H1 (cell line): ENCODE results near the gene RNASET2. TPM values are rescaled to one million over a fixed set of nuclear protein-coding genes. Genes with fewer than 3 reads are reported as not detected.

Experiments
- CTCF ChIA-PET: fragments of 300-600 bp; sonication (Branson Sonifier 250); formaldehyde crosslinking; loops from one replicate; lab custom pipeline; 2021; ENCODE audit not compliant: partially characterized antibody; lab: Charles Lee
- POLR2A ChIA-PET: fragments of 300-600 bp; sonication (Branson Sonifier 250); formaldehyde crosslinking; loops from one replicate; lab custom pipeline; 2021; ENCODE audit warnings: inconsistent platforms; ENCODE audit not compliant: partially characterized antibody; lab: Charles Lee
- DNase-seq, 2 experiments: peaks; one replicate each; pipeline versions ENCODE4 v3.0.0 to v3.0.0-alpha.2; 2010 to 2022; ENCODE audit warnings: low spot score in 2 of 2, low read depth in 1 of 2, mixed read lengths in 1 of 2
- FAIRE-seq: peaks from 2 replicates; lab custom pipeline; 2011; peaks lifted over from hg19 to GRCh38; lab: Jason Lieb, UNC
- H2AFZ ChIP-seq: 2 replicates; pipeline ENCODE4 v1.8.1; 2012; ENCODE audit warnings: low read length, inconsistent platforms
- H2AK5ac ChIP-seq: 2 replicates; pipeline ENCODE4 v1.6.1; 2013; ENCODE audit warnings: low read depth, low read length
- H2BK120ac ChIP-seq: replicated peaks from 2 replicates; pipeline ENCODE3; 2013; ENCODE audit warnings: low read depth, low read length, inconsistent platforms
- H2BK12ac ChIP-seq: 2 replicates; pipeline ENCODE4 v1.6.1; 2013; ENCODE audit warnings: low read depth, low read length
- H2BK15ac ChIP-seq: 2 replicates; pipeline ENCODE4 v1.6.1; 2013; ENCODE audit warnings: low read length
- H2BK20ac ChIP-seq: 2 replicates; pipeline ENCODE4 v1.6.1; 2013; ENCODE audit warnings: low read length
- H2BK5ac ChIP-seq: 2 replicates; pipeline ENCODE4 v1.6.1; 2013; ENCODE audit warnings: low read depth, low read length
- H3K14ac ChIP-seq: 2 replicates; pipeline ENCODE4 v1.6.1; 2013; ENCODE audit warnings: inconsistent platforms; ENCODE audit not compliant: insufficient read length
- H3K18ac ChIP-seq: 2 replicates; pipeline ENCODE4 v1.6.1; 2013; ENCODE audit warnings: low read length; ENCODE audit errors: extremely low read depth
- H3K23ac ChIP-seq: 2 replicates; pipeline ENCODE4 v1.6.1; 2013; ENCODE audit warnings: inconsistent platforms; ENCODE audit not compliant: insufficient read length
- H3K23me2 ChIP-seq: 2 replicates; pipeline ENCODE4 v1.6.1; 2013; ENCODE audit warnings: low read depth, low read length
- H3K27ac ChIP-seq: 2 replicates; pipeline ENCODE4 v1.6.1; 2011; ENCODE audit warnings: low read depth, low read length, inconsistent platforms
- H3K27me3 ChIP-seq, 4 experiments: replicated peaks in 1 of 4; 1 replicate in 1 of 4; 2 replicates in 3 of 4; pipeline versions ENCODE4 v1.6.1 to v1.8.1; 2011 to 2013; ENCODE audit warnings: low read length in 3 of 4, mild to moderate bottlenecking in 3 of 4, inconsistent platforms in 2 of 4, mixed read lengths in 2 of 4, moderate library complexity in 1 of 4; ENCODE audit not compliant: control insufficient read depth in 3 of 4, insufficient read depth in 3 of 4; ENCODE audit errors: extremely low read depth in 1 of 4
- H3K36me3 ChIP-seq, 4 experiments: 2 replicates each; pipeline versions ENCODE4 v1.6.1 to v1.8.1; 2011 to 2013; ENCODE audit warnings: mild to moderate bottlenecking in 4 of 4, low read length in 3 of 4, moderate library complexity in 2 of 4, control low read depth in 1 of 4, inconsistent platforms in 1 of 4; ENCODE audit not compliant: insufficient read depth in 4 of 4, control insufficient read depth in 2 of 4
- H3K4ac ChIP-seq: replicated peaks from 2 replicates; pipeline ENCODE3; 2013; ENCODE audit warnings: low read length, low read depth, mixed read lengths, inconsistent platforms; ENCODE audit not compliant: insufficient read length
- H3K4me1 ChIP-seq, 4 experiments: replicated peaks in 1 of 4; 1 replicate in 1 of 4; 2 replicates in 3 of 4; pipeline versions ENCODE4 v1.6.1 to v1.8.1; 2011 to 2013; ENCODE audit warnings: low read length in 3 of 4, inconsistent platforms in 2 of 4, mixed read lengths in 1 of 4; ENCODE audit not compliant: insufficient read depth in 4 of 4, control insufficient read depth in 3 of 4
- H3K4me2 ChIP-seq, 2 experiments: 2 replicates each; pipeline versions ENCODE4 v1.6.1 to v1.8.1; 2011 to 2013; ENCODE audit warnings: low read depth in 2 of 2, low read length in 2 of 2, control low read depth in 1 of 2, inconsistent platforms in 1 of 2, mild to moderate bottlenecking in 1 of 2; ENCODE audit not compliant: insufficient read depth in 1 of 2
- H3K4me3 ChIP-seq, 4 experiments: fragments of 200-600, 300-600 bp in 1 of 4; sonication (generic), shearing (Covaris generic), sonication (Bioruptor Twin) in 1 of 4; 2 replicates each; pipeline versions ENCODE4 v1.5.1 to v1.8.1; 2011 to 2016; ENCODE audit warnings: low read length in 4 of 4, low read depth in 3 of 4, control low read depth in 2 of 4, inconsistent platforms in 2 of 4, mild to moderate bottlenecking in 2 of 4, mixed read lengths in 1 of 4, moderate library complexity in 1 of 4; ENCODE audit not compliant: insufficient read depth in 2 of 4; ENCODE audit errors: extremely low read depth in 1 of 4
- H3K56ac ChIP-seq: replicated peaks from 2 replicates; pipeline ENCODE3; 2013; ENCODE audit warnings: low read depth, mild to moderate bottlenecking, mixed read lengths, low read length, inconsistent platforms; ENCODE audit not compliant: insufficient read length
- H3K79me1 ChIP-seq: 2 replicates; pipeline ENCODE4 v1.6.1; 2013; ENCODE audit warnings: low read depth, low read length, control low read depth
- H3K79me2 ChIP-seq, 2 experiments: 2 replicates each; pipeline versions ENCODE4 v1.6.1 to v1.8.1; 2012 to 2013; ENCODE audit warnings: low read length in 2 of 2, mild to moderate bottlenecking in 2 of 2, inconsistent platforms in 1 of 2; ENCODE audit not compliant: insufficient read depth in 2 of 2, control insufficient read depth in 1 of 2
- H3K9ac ChIP-seq, 4 experiments: replicated peaks in 1 of 4; 1 replicate in 1 of 4; 2 replicates in 3 of 4; pipeline versions ENCODE4 v1.6.1 to v1.8.1; 2011 to 2013; ENCODE audit warnings: low read depth in 3 of 4, low read length in 3 of 4, control low read depth in 2 of 4, mild to moderate bottlenecking in 2 of 4, moderate library complexity in 2 of 4, inconsistent platforms in 1 of 4; ENCODE audit errors: extremely low read depth in 1 of 4
- H3K9me3 ChIP-seq, 2 experiments: 2 replicates each; pipeline versions ENCODE4 v1.6.1 to v1.8.1; 2012 to 2013; ENCODE audit warnings: mild to moderate bottlenecking in 2 of 2, moderate library complexity in 2 of 2, control low read depth in 1 of 2, inconsistent platforms in 1 of 2, low read depth in 1 of 2, low read length in 1 of 2, mixed read lengths in 1 of 2; ENCODE audit not compliant: insufficient read depth in 2 of 2
- H4K20me1 ChIP-seq, 2 experiments: replicated peaks in 1 of 2; 2 replicates each; pipeline versions ENCODE3 to v1.8.1; 2011 to 2013; ENCODE audit warnings: inconsistent platforms in 2 of 2, low read length in 2 of 2, mild to moderate bottlenecking in 1 of 2; ENCODE audit not compliant: insufficient read depth in 2 of 2, control insufficient read depth in 1 of 2
- H4K5ac ChIP-seq: 2 replicates; pipeline ENCODE4 v1.6.1; 2013; ENCODE audit warnings: low read length, low read depth, mixed read lengths, inconsistent platforms; ENCODE audit not compliant: insufficient read length
- H4K8ac ChIP-seq: 2 replicates; pipeline ENCODE4 v1.8.0; 2013; ENCODE audit warnings: mild to moderate bottlenecking, moderate library complexity, low read length, inconsistent platforms; ENCODE audit not compliant: insufficient read depth; ENCODE audit errors: extremely low read depth
- H4K91ac ChIP-seq: replicated peaks from 2 replicates; pipeline ENCODE3; 2013; ENCODE audit warnings: low read length, mixed read lengths, inconsistent platforms; ENCODE audit not compliant: insufficient read length
- KDM1A ChIP-seq: fragments of 200-600, 300-600 bp; sonication (generic); IDR thresholded peaks from 2 replicates; pipeline ENCODE4 v1.7.1; 2016; ENCODE audit warnings: mild to moderate bottlenecking, low read length, borderline replicate concordance
- NRF1 ChIP-seq: IDR thresholded peaks from 2 replicates; pipeline ENCODE4 v1.6.1; 2011; ENCODE audit warnings: mild to moderate bottlenecking, low read depth, low read length, improper control_type of control experiment
- POLR2A ChIP-seq, 2 experiments: IDR thresholded peaks; 1 replicate in 1 of 2; 2 replicates in 1 of 2; pipeline ENCODE4 v1.6.1; 2011; ENCODE audit warnings: low read depth in 2 of 2, low read length in 2 of 2, mild to moderate bottlenecking in 2 of 2; ENCODE audit errors: control extremely low read depth in 1 of 2
- POU5F1 ChIP-seq: IDR thresholded peaks from 2 replicates; pipeline ENCODE4 v1.6.1; 2011; ENCODE audit warnings: low read depth, mild to moderate bottlenecking, low read length, moderate library complexity
- TCF12 ChIP-seq: IDR thresholded peaks from 2 replicates; pipeline ENCODE4 v1.6.1; 2011; ENCODE audit warnings: low read depth, mild to moderate bottlenecking, low read length
- WGBS, 2 experiments: shearing (Covaris generic) in 1 of 2; methylation state at CpG; one replicate each; pipeline versions ENCODE4 v1.1.6 to v1.1.7; 2013 to 2015; ENCODE audit warnings: low lambda C conversion rate in 2 of 2, mixed read lengths in 2 of 2, inconsistent platforms in 1 of 2, low coverage in 1 of 2, missing lambda C conversion rate in 1 of 2; ENCODE audit not compliant: insufficient replicate concordance in 2 of 2, insufficient coverage in 1 of 2, insufficient read length in 1 of 2; ENCODE audit errors: extremely low coverage in 1 of 2, missing lambda C conversion rate in 1 of 2; 5-methylcytosine and 5-hydroxymethylcytosine counted together
- polyA plus RNA-seq, 7 experiments: library from polyadenylated mRNA; depleted of rRNA in 3 of 7; stranded (reverse) in 5 of 7; unstranded in 2 of 7; fragments of >200 nt in 5 of 7; fragments of 200-250 nt in 2 of 7; gene quantifications; 1 replicate in 5 of 7; 2 replicates in 1 of 7; 4 replicates in 1 of 7; pipeline versions ENCODE4 v1.2.1 to v1.2.3, GENCODE V29; 2011 to 2013; ENCODE audit warnings: missing spikeins in 2 of 7, mixed read lengths in 2 of 7
- total RNA-seq: library from RNA; stranded (reverse); fragmentation: NEBNext Ultra II Directional; extraction: Animal tissue kit (Norgen Biotek cat#: 25700); gene quantifications from 2 replicates; pipeline ENCODE4 v1.2.1, GENCODE V29; 2021
- TF ChIP-seq, protein P1 (sequence below): IDR thresholded peaks from 2 replicates; pipeline ENCODE4 v1.6.1; 2012; ENCODE audit warnings: inconsistent platforms
- TF ChIP-seq, protein P2 (sequence below): IDR thresholded peaks from 2 replicates; pipeline ENCODE4 v1.6.1; 2012; ENCODE audit warnings: inconsistent platforms

RNASET2 gene
- total and polyA plus RNA-seq, 2 of the 8 experiments (the other 6 are each of a cell fraction or from before 2014, with no cell fraction given) = 15.7 to 22.9 TPM

DNA sequence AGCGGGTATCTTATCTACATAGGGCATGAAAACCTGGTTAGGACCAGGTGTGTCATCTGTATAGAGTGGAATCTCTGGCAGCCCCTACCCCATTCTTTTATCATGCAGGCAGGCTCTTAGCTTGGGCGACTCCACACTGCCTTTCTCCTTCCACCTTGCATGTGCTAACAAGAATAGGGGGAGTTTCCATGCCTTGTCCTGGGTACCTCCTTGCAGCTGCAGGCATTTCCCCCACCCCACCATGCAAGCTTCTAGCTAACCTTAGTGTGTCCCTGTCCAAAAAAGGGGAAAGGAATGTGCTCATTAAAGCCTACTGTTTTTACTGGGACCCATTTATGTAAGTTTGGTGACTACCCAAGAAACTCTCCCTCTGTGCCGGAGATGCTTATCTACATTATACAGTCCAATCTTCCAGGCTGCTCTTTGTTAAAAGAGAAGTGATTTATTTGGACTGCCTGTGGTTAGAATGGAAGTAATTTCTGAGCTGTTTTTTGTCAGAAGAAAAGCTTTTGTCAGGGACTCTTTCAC, 32.4 kb upstream of the RNASET2 start:
- ChIA-PET POLR2A (interaction anchor here (0.8 to 2.0 kb wide), 4 partner anchors 9 to 31 kb away, joined by 3 to 6 read pairs (median 4); partner anchors contain the start of gene CEP43), CTCF (interaction anchor here (0.6 to 4.3 kb wide), 37 partner anchors 9 to 676 kb away, joined by 3 to 46 read pairs (median 5); partner anchors contain the start of genes CEP43 and RNASET2)
- H3K9ac ChIP-seq = no peak overlapping the region
- peaks cover 8 to 13% (median 11%) of the 10 kb centered on the region in 4 experiments; a peak in 6 of 7 replicates for H3K4me1 ChIP-seq
- no peak overlapping the region for H4K8ac ChIP-seq
- no peak overlapping the region for H4K91ac ChIP-seq
- no peaks in the 10 kb centered on the region for H3K9me3 ChIP-seq
- H2BK5ac ChIP-seq = no peak overlapping the region
- no peak overlapping the region for H2BK120ac ChIP-seq
- no peaks in the 10 kb centered on the region for H4K20me1 ChIP-seq
- H2AK5ac ChIP-seq = no peak overlapping the region
- no peak overlapping the region for H2BK15ac ChIP-seq
- H3K14ac ChIP-seq = no peak overlapping the region
- H2BK12ac ChIP-seq = no peak overlapping the region
- peak overlapping the region; percentile 40 to 45 for H3K4me2 ChIP-seq
- H3K79me1 ChIP-seq = peaks cover 2% of the 10 kb centered on the region; the same call in 1 of the 2 replicates
- peaks cover 2 to 32% of the 10 kb centered on the region in 2 experiments; a peak in 3 of 4 replicates for H3K79me2 ChIP-seq
- no peak overlapping the region for H3K23ac ChIP-seq
- H3K27ac ChIP-seq = no peak overlapping the region
- 56% methylated on average over 3 of the region's 3 CpGs; no CpG with 5 or more reads in 1 of the 2 experiments for WGBS, 2 experiments
- TF ChIP-seq POU5F1 = 0 out of 2 replicates have a peak, but pooled peaks have one; percentile 54
- TF ChIP-seq POLR2A (IDR thresholded peaks at IDR 0.05; ENCODE audit: control extremely low read depth in 1 of 2, low read depth in 2 of 2, low read length in 2 of 2) = 0 out of 3 replicates have a peak, but pooled peaks of 1 of the 2 experiments have one; percentile 23
- TF ChIP-seq KDM1A = no peak
- TF ChIP-seq, protein P1, sequence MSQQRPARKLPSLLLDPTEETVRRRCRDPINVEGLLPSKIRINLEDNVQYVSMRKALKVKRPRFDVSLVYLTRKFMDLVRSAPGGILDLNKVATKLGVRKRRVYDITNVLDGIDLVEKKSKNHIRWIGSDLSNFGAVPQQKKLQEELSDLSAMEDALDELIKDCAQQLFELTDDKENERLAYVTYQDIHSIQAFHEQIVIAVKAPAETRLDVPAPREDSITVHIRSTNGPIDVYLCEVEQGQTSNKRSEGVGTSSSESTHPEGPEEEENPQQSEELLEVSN = peak; percentile 57
- TF ChIP-seq, protein P2, sequence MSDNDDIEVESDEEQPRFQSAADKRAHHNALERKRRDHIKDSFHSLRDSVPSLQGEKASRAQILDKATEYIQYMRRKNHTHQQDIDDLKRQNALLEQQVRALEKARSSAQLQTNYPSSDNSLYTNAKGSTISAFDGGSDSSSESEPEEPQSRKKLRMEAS = peak; percentile 60; the same call in 1 of the 2 replicates
- TF ChIP-seq NRF1 = no peak; the same call in 1 of the 2 replicates
- peak; percentile 74; the same call in 1 of the 2 replicates for TF ChIP-seq TCF12
- H3K4me3 ChIP-seq = no peak overlapping the region
- H4K5ac ChIP-seq = no peak overlapping the region
- FAIRE-seq (peak; percentile 32), DNase-seq (no peak)
- no peak overlapping the region for H2AFZ ChIP-seq
- H3K23me2 ChIP-seq = no peaks in the 10 kb centered on the region
- no peak overlapping the region for H3K4ac ChIP-seq
- H3K56ac ChIP-seq = no peak overlapping the region
- H3K36me3 ChIP-seq = peaks cover 0 to 11% (median 4%) of the 10 kb centered on the region in 4 experiments; a peak in 3 of 8 replicates
- no peak overlapping the region for H3K18ac ChIP-seq
- no peak overlapping the region for H2BK20ac ChIP-seq
- H3K27me3 ChIP-seq = no peaks in the 10 kb centered on the region
